Measurements from ENCODE around the gene ACP6. TPM values are rescaled to one million over a fixed set of nuclear protein-coding genes. Genes with fewer than 3 reads are reported as not detected.

Gene ACP6
- total RNA-seq, 2 experiments from 2014 or later, result 11.1 to 11.7 TPM

GRCh38 chr1:147647796-147648633 is 22.3 kb downstream of the ACP6 start:
- Mint-ChIP-seq H3K4me3 (peak overlapping the region; percentile 24), H3K27me3 (no peaks in the 10 kb centered on the region), H3K9me3 (ENCODE audit: low read depth) (no peaks in the 10 kb centered on the region), H3K27ac (peak overlapping the region; percentile 48), H3K4me1 (peaks cover 47% of the 10 kb centered on the region), H3K36me3 (ENCODE audit: low read depth) (peaks cover 21% of the 10 kb centered on the region)
- ATAC-seq (peak; percentile 77), DNase-seq (peak; percentile 38)
- ChIA-PET CTCF (interaction anchor here (0.7 to 0.9 kb wide), 4 partner anchors 22 to 245 kb away, joined by 3 to 5 read pairs (median 4); no protein-coding TSS in a partner anchor), POLR2A (no interaction called here)
- intact Hi-C loops (cut with DNase I, micrococcal nuclease), result loop anchor here in 1 of 2 experiments (10.0 kb wide), 2 partner anchors 57 to 373 kb away; no protein-coding TSS in a partner anchor

DNA sequence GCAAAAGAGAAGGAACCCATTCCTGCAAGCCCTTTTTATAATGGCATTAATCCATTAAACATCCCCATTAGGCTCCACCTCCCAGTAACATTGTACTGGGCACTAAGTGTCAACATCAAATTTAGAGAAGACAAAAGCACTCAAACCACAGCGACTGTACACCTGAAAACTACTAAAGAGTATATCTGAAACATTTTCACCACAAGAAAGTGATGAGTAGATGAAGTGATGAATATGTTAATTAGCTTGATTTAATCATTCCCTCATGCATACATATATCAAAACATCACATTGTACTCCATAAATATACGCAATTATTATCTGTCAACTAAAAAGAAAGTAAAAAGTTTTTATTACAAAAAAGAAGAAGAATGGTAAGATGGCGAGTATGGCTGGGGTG is 26.4 kb downstream of the ACP6 start:
- H3K4me3 Mint-ChIP-seq, result no peak overlapping the region

DNA sequence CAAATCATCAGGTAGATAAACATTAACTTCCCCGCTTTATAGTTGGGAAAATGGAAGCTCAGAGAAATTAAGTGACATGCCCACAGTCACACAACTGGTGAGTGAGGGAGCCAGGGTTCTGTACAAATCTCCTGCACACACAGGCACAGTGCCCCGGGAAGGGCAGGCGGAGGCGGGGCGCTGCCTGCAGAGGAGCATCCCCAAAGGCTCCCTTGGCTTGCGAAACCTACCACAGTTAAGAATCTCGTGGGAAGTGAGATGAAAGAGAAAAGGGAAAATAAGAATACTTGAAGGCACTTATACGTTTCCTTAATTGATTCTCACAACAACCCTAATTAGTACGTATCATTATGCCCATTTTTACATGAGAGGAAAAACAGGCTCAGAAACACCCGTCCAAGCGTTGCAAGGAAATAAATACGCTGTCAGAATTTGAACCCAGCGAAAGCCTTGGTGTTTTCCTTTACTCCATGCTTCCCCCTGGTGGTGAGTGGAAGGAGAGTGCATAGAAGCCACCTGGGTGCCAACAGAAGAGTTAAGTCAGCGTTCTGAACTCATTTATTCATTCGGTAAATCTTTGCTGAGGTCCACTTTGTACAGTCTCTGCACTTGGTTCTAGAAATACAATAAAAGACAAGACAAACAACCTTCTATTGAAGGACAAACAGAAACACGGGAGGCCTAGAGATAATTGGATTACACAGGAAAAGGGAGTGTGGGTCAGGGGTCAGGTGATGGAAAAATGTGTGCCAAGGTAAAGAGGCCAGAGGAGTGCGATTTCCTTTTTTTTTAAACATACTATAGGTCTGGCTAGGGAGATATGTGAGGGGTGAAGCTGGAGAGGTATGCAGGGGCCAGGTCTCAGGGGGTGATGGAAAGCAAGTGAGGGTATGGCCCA is 28.4 kb downstream of the ACP6 start:
- ATAC-seq (peak; percentile 45), DNase-seq (peak; percentile 69)
- Mint-ChIP-seq H3K36me3 (ENCODE audit: low read depth) (peaks cover 15% of the 10 kb centered on the region), H3K27me3 (no peaks in the 10 kb centered on the region), H3K4me1 (peaks cover 37% of the 10 kb centered on the region), H3K27ac (no peak overlapping the region), H3K4me3 (no peak overlapping the region), H3K9me3 (ENCODE audit: low read depth) (no peaks in the 10 kb centered on the region)
- POLR2A ChIA-PET, result interaction anchor here (0.6 kb wide), 1 partner anchor 209 kb away, joined by 7 read pairs; no protein-coding TSS in a partner anchor
- intact Hi-C loops (cut with DNase I, micrococcal nuclease), result loop anchor here (1.0 to 10.0 kb wide), 11 partner anchors 29 to 370 kb away; partner anchors contain the start of gene ACP6 (in 1 of the 2)
- CTCF ChIA-PET, result interaction anchor here (0.5 to 3.5 kb wide), 24 partner anchors 10 to 251 kb away, joined by 3 to 16 read pairs (median 4); no protein-coding TSS in a partner anchor

More for the DNA sequence above, 26.4 kb downstream of the ACP6 start:
- Mint-ChIP-seq H3K9me3 (ENCODE audit: low read depth) (no peaks in the 10 kb centered on the region), H3K27ac (no peak overlapping the region), H3K27me3 (no peaks in the 10 kb centered on the region), H3K36me3 (ENCODE audit: low read depth) (peaks cover 18% of the 10 kb centered on the region), H3K4me1 (peaks cover 56% of the 10 kb centered on the region)
- DNase-seq, result no peak
- ChIA-PET POLR2A (no interaction called here), CTCF (interaction anchor here (0.7 to 1.5 kb wide), 2 partner anchors 74 to 171 kb away, joined by 3 to 5 read pairs; no protein-coding TSS in a partner anchor)
- ATAC-seq, result no peak
- intact Hi-C loops (cut with DNase I, micrococcal nuclease), result loop anchor here (2.0 to 10.0 kb wide), 6 partner anchors 27 to 372 kb away; partner anchors contain the start of gene ACP6 (in 1 of the 2)

- Mint-ChIP-seq H3K9me3 (ENCODE audit: low read depth) (no peaks in the 10 kb centered on the region), H3K4me3 (no peak overlapping the region), H3K27ac (no peak overlapping the region), H3K36me3 (ENCODE audit: low read depth) (peaks cover 15% of the 10 kb centered on the region), H3K4me1 (peaks cover 30% of the 10 kb centered on the region), H3K27me3 (no peaks in the 10 kb centered on the region)
- ChIA-PET POLR2A (interaction anchor here (0.6 kb wide), 1 partner anchor 210 kb away, joined by 7 read pairs; no protein-coding TSS in a partner anchor), CTCF (interaction anchor here (0.5 to 3.5 kb wide), 23 partner anchors 9 to 252 kb away, joined by 3 to 16 read pairs (median 4); no protein-coding TSS in a partner anchor)
- intact Hi-C loops (cut with DNase I, micrococcal nuclease), result loop anchor here (1.0 to 10.0 kb wide), 8 partner anchors 64 to 369 kb away; no protein-coding TSS in a partner anchor
- no peak for DNase-seq
- ATAC-seq, result no peak
Observed at GRCh38 chr1:147641291-147641690, 29.0 kb downstream of the ACP6 start.

GRCh38 chr1:147640553-147641165 is 29.7 kb downstream of the ACP6 start:
- intact Hi-C loops (cut with DNase I, micrococcal nuclease), result loop anchor here (1.0 to 10.0 kb wide), 8 partner anchors 64 to 368 kb away; no protein-coding TSS in a partner anchor
- POLR2A ChIA-PET, result no interaction called here
- CTCF ChIA-PET, result interaction anchor here (0.8 to 3.5 kb wide), 16 partner anchors 10 to 248 kb away, joined by 3 to 16 read pairs (median 5); no protein-coding TSS in a partner anchor
- DNase-seq, result peak; percentile 91
- Mint-ChIP-seq H3K36me3 (ENCODE audit: low read depth) (peaks cover 15% of the 10 kb centered on the region), H3K9me3 (ENCODE audit: low read depth) (no peaks in the 10 kb centered on the region), H3K27me3 (no peaks in the 10 kb centered on the region), H3K27ac (no peak overlapping the region), H3K4me1 (peaks cover 24% of the 10 kb centered on the region), H3K4me3 (no peak overlapping the region)
- ATAC-seq, result peak; percentile 99

DNA sequence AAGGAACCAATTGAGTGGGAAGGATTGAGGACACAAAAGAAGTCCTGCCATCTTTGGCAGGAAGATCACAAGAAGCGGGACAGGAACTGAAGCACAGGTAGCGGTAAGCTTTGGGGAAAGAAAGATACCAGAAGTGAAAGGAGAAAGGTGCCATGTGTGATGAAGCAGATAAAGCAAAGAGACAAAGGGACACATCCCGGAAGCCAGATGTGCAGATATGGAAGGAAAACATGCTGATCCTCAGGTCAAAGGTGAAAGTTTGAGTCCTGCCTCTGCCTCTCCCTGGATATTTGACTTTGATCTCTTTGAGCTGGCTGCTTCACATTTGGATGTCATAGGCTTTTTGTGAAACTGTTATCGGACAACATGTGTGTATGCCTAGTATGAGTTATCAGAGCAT is 34.0 kb downstream of the ACP6 start:
- Mint-ChIP-seq H3K27me3 (no peaks in the 10 kb centered on the region), H3K27ac (no peak overlapping the region), H3K4me1 (peaks cover 4% of the 10 kb centered on the region), H3K36me3 (ENCODE audit: low read depth) (no peaks in the 10 kb centered on the region), H3K9me3 (ENCODE audit: low read depth) (no peaks in the 10 kb centered on the region), H3K4me3 (no peak overlapping the region)
- ChIA-PET CTCF (interaction anchor here (0.6 to 1.1 kb wide), 2 partner anchors 66 to 256 kb away, joined by 4 read pairs; no protein-coding TSS in a partner anchor), POLR2A (no interaction called here)
- intact Hi-C loops (cut with DNase I, micrococcal nuclease), result no loop called here
- no peak for DNase-seq
- ATAC-seq, result no peak

GRCh38 chr1:147635342-147635741 is 35.0 kb downstream of the ACP6 start:
- no peak for ATAC-seq
- DNase-seq, result no peak
- ChIA-PET CTCF (interaction anchor here (1.2 kb wide), 1 partner anchor 9 kb away, joined by 5 read pairs; no protein-coding TSS in a partner anchor), POLR2A (no interaction called here)
- H3K36me3 Mint-ChIP-seq (ENCODE audit: low read depth), result no peaks in the 10 kb centered on the region
- no peak overlapping the region for H3K4me3 Mint-ChIP-seq
- H3K27ac Mint-ChIP-seq, result no peak overlapping the region
- no peaks in the 10 kb centered on the region for H3K9me3 Mint-ChIP-seq (ENCODE audit: low read depth)
- intact Hi-C loops (cut with DNase I, micrococcal nuclease), result no loop called here
- no peaks in the 10 kb centered on the region for H3K27me3 Mint-ChIP-seq
- H3K4me1 Mint-ChIP-seq, result peaks cover under 1% of the 10 kb centered on the region

GRCh38 chr1:147634645-147635044 is 35.7 kb downstream of the ACP6 start:
- Mint-ChIP-seq H3K4me3 (no peak overlapping the region), H3K4me1 (peaks cover 4% of the 10 kb centered on the region), H3K9me3 (ENCODE audit: low read depth) (no peaks in the 10 kb centered on the region), H3K27ac (no peak overlapping the region), H3K36me3 (ENCODE audit: low read depth) (no peaks in the 10 kb centered on the region), H3K27me3 (no peaks in the 10 kb centered on the region)
- CTCF ChIA-PET, result interaction anchor here (0.6 to 1.2 kb wide), 5 partner anchors 8 to 139 kb away, joined by 3 to 5 read pairs (median 3); no protein-coding TSS in a partner anchor
- intact Hi-C loops (cut with DNase I, micrococcal nuclease), result no loop called here
- DNase-seq, result no peak
- POLR2A ChIA-PET, result no interaction called here
- no peak for ATAC-seq

DNA sequence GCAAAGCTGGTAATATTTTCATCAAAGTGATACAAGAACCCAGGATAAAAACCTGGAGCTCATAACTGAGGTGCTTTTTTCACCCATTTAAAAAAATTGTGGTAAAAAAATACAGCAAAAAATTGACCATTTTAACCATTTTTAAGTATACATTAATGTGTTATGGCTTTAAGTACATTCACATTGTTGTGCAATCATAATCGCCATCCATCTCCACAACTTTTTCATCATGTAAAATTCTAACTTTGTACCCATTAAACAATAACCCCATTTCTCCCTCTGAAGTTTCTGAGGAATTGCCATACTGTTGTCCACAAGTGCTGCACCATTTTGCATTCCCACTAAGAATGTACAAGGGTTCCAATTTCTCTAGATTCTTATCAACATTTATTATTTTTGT is 36.6 kb downstream of the ACP6 start:
- CTCF ChIA-PET, result interaction anchor here (0.8 to 1.2 kb wide), 3 partner anchors 12 to 113 kb away, joined by 3 to 5 read pairs (median 3); no protein-coding TSS in a partner anchor
- Mint-ChIP-seq H3K4me3 (no peak overlapping the region), H3K4me1 (peaks cover 10% of the 10 kb centered on the region), H3K27ac (no peak overlapping the region), H3K27me3 (no peaks in the 10 kb centered on the region), H3K36me3 (ENCODE audit: low read depth) (no peaks in the 10 kb centered on the region), H3K9me3 (ENCODE audit: low read depth) (no peaks in the 10 kb centered on the region)
- intact Hi-C loops (cut with DNase I, micrococcal nuclease), result no loop called here
- POLR2A ChIA-PET, result no interaction called here
- ATAC-seq, result no peak
- no peak for DNase-seq

GRCh38 chr1:147631839-147632238 is 38.5 kb downstream of the ACP6 start:
- CTCF ChIA-PET, result interaction anchor here (0.6 to 1.9 kb wide), 2 partner anchors 10 to 116 kb away, joined by 3 to 4 read pairs; no protein-coding TSS in a partner anchor
- Mint-ChIP-seq H3K27ac (no peak overlapping the region), H3K27me3 (no peaks in the 10 kb centered on the region), H3K9me3 (ENCODE audit: low read depth) (no peaks in the 10 kb centered on the region), H3K4me3 (no peak overlapping the region), H3K4me1 (peaks cover 23% of the 10 kb centered on the region), H3K36me3 (ENCODE audit: low read depth) (no peaks in the 10 kb centered on the region)
- POLR2A ChIA-PET, result no interaction called here
- DNase-seq (no peak), ATAC-seq (no peak)
- intact Hi-C loops (cut with DNase I, micrococcal nuclease), result no loop called here

Measured in activated CD4-positive, alpha-beta T cell treated with anti-CD3 and anti-CD28 coated beads for 36 hours (primary cell).